Measurements from ENCODE around the gene ALOX15B. TPM values are rescaled to one million over a fixed set of nuclear protein-coding genes. Genes with fewer than 3 reads are reported as not detected.
A peak's percentile ranks its signal among the peaks of the same experiment; 100 is the strongest.

Gene ALOX15B
- total and polyA plus RNA-seq, 10 of the 15 experiments (the other 5 are each of a cell fraction or from before 2014, with no cell fraction given) = 0.01 TPM; not detected in 9

GRCh38 chr17:8012045-8012580 is 26.7 kb upstream of the ALOX15B start (continued):
- TF ChIP-seq STAT1 (conservative IDR thresholded peaks at IDR 0.05) = no peak
- no peak for TF ChIP-seq BACH1 (IDR thresholded peaks at IDR 0.05; ENCODE audit: borderline replicate concordance)
- no peak for TF ChIP-seq YY1 (IDR thresholded peaks at IDR 0.05; ENCODE audit: low read depth, low read length)
- no peak for TF ChIP-seq IRF5 (IDR thresholded peaks at IDR 0.05; ENCODE audit: borderline replicate concordance)
- TF ChIP-seq NFIC (IDR thresholded peaks at IDR 0.05; ENCODE audit: low read depth, low read length) = no peak
- TF ChIP-seq RB1 (IDR thresholded peaks at IDR 0.05; ENCODE audit: borderline replicate concordance) = no peak

- Histone ChIP-seq H3K27ac (ENCODE audit: control insufficient read depth, insufficient read depth) (no peak overlapping the region), H4K20me1 (ENCODE audit: control insufficient read depth, insufficient read depth) (no peaks in the 10 kb centered on the region), H3K9me3 (replicated peaks; ENCODE audit: control insufficient read depth, insufficient read depth, low read length) (no peaks in the 10 kb centered on the region), H2AFZ (ENCODE audit: control insufficient read depth, low read depth, low read length) (no peak overlapping the region), H3K27me3 (replicated peaks in 1 of 2; ENCODE audit: control insufficient read depth in 2 of 2, insufficient read depth in 2 of 2, low read length in 1 of 2) (peaks cover 0 to 1% of the 10 kb centered on the region in 2 experiments; a peak in 2 of 4 replicates), H3K79me2 (ENCODE audit: control insufficient read depth, insufficient read depth, low read length) (no peaks in the 10 kb centered on the region), H3K4me3 (no peak overlapping the region), H3K4me1 (ENCODE audit: control insufficient read depth, insufficient read depth, low read length) (no peaks in the 10 kb centered on the region), H3K9ac (ENCODE audit: control insufficient read depth, insufficient read depth, low read length) (no peak overlapping the region), H3K4me2 (ENCODE audit: control insufficient read depth, insufficient read depth) (no peak overlapping the region), H3K36me3 (ENCODE audit: control insufficient read depth in 2 of 2, insufficient read depth in 2 of 2, low read length in 1 of 2) (no peaks in the 10 kb centered on the region)
- DNase-seq (ENCODE audit: low read depth, low spot score) (no peak), ATAC-seq (peak; percentile 20; the same call in 1 of the 3 replicates), FAIRE-seq (no peak)
- BruUV-seq (replicated peaks) = no TSS peak
- ChIA-PET RAD21 (ENCODE audit: unreplicated experiment) (no interaction called here), SMC1A (ENCODE audit: uncharacterized antibody, unreplicated experiment) (no interaction called here), POLR2A (no interaction called here), CTCF (interaction anchor here (1.3 kb wide), 1 partner anchor 29 kb away, joined by 4 read pairs; no protein-coding TSS in a partner anchor)
- 44% methylated on average over 17 of the region's 17 CpGs for WGBS (ENCODE audit: insufficient coverage, insufficient replicate concordance, low lambda C conversion rate, missing lambda C conversion rate)
- intact Hi-C loops (cut with micrococcal nuclease; ENCODE audit: unreplicated experiment) (no loop called here), in situ Hi-C loops (cut with MboI) (no loop called here)
- TF ChIP-seq ZZZ3 (IDR thresholded peaks at IDR 0.05; ENCODE audit: control insufficient read depth, insufficient read length, low read depth) (no peak), ETV6 (conservative IDR thresholded peaks at IDR 0.05 in 1 of 2, IDR thresholded peaks at IDR 0.05 in 1 of 2; ENCODE audit: borderline replicate concordance in 1 of 2, low read depth in 1 of 2) (no peak), IRF5 (IDR thresholded peaks at IDR 0.05; ENCODE audit: borderline replicate concordance) (no peak), CBX3 (IDR thresholded peaks at IDR 0.05; ENCODE audit: borderline replicate concordance, low read depth) (no peak), ZBTB11 (CRISPR knock-in tag; IDR thresholded peaks at IDR 0.05) (no peak), SPI1 (IDR thresholded peaks at IDR 0.05; ENCODE audit: borderline replicate concordance, insufficient read depth, low read depth, low read length) (no peak), HSF1 (IDR thresholded peaks at IDR 0.05; ENCODE audit: low read depth, low read length) (no peak)
These were observed 25.7 kb upstream of the ALOX15B start for GRCh38 chr17:8012996-8013640.
